Smooth muscle cell (in vitro differentiated cells): ENCODE results near the gene MED27. TPM values are rescaled to one million over a fixed set of nuclear protein-coding genes. Genes with fewer than 3 reads are reported as not detected.

Experiments used
- DNase-seq: peaks from one replicate; lab custom pipeline; 2025; ENCODE audit not compliant: unreplicated experiment; lab: John Stamatoyannopoulos, UW
- H2AFZ ChIP-seq: fragments of 200-600 bp; sonication (generic); 2 replicates; pipeline ENCODE4 v1.6.0; 2016; ENCODE audit warnings: antibody characterized with exemption, low read depth, mild to moderate bottlenecking
- H3F3A ChIP-seq: fragments of 200-600 bp; sonication (generic); 2 replicates; pipeline ENCODE4 v1.6.0; 2017; ENCODE audit warnings: antibody characterized with exemption, low read depth
- H3K27ac ChIP-seq: fragments of 200-600 bp; sonication (generic); 2 replicates; pipeline ENCODE4 v1.5.1; 2016; ENCODE audit warnings: low read depth, mild to moderate bottlenecking
- H3K27me3 ChIP-seq: fragments of 200-600 bp; sonication (generic); 2 replicates; pipeline ENCODE4 v1.6.1; 2016; ENCODE audit warnings: low read depth, mild to moderate bottlenecking
- H3K36me3 ChIP-seq: fragments of 200-600 bp; sonication (generic); 2 replicates; pipeline ENCODE4 v1.5.1; 2016; ENCODE audit warnings: low read depth
- H3K4me1 ChIP-seq: fragments of 200-600 bp; sonication (generic); 2 replicates; pipeline ENCODE4 v1.5.1; 2016; ENCODE audit warnings: low read depth
- H3K4me2 ChIP-seq: fragments of 200-600 bp; sonication (generic); 2 replicates; pipeline ENCODE4 v1.6.0; 2016; ENCODE audit warnings: mild to moderate bottlenecking
- H3K4me3 ChIP-seq: fragments of 200-600 bp; sonication (generic); 2 replicates; pipeline ENCODE4 v1.5.1; 2016; ENCODE audit warnings: mild to moderate bottlenecking
- H3K79me2 ChIP-seq: fragments of 200-600 bp; sonication (generic); 2 replicates; pipeline ENCODE4 v1.6.0; 2016; ENCODE audit warnings: low read depth, mild to moderate bottlenecking
- H3K9ac ChIP-seq: fragments of 200-600 bp; sonication (generic); 2 replicates; pipeline ENCODE4 v1.6.0; 2016; ENCODE audit warnings: low read depth
- H3K9me3 ChIP-seq: fragments of 200-600 bp; sonication (generic); replicated peaks from 2 replicates; pipeline ENCODE4 v1.5.1; 2016; ENCODE audit warnings: low read depth
- H4K20me1 ChIP-seq: fragments of 200-600 bp; sonication (generic); 2 replicates; pipeline ENCODE4 v1.6.0; 2016; ENCODE audit warnings: low read depth
- CTCF ChIP-seq: fragments of 200-600 bp; sonication (generic); IDR thresholded peaks from 2 replicates; pipeline ENCODE4 v1.5.1; 2017; ENCODE audit warnings: borderline replicate concordance, mild to moderate bottlenecking, antibody characterized with exemption; ENCODE audit not compliant: insufficient read depth, poor library complexity, severe bottlenecking
- WGBS: methylation state at CpG from one replicate; pipeline ENCODE4 v1.1.7; 2016; ENCODE audit warnings: low lambda C conversion rate; 5-methylcytosine and 5-hydroxymethylcytosine counted together
- polyA plus RNA-seq: library from polyadenylated mRNA; unstranded; fragments of >200 nt; fragmentation: Nextera tagmentation; extraction: Ambion mirVana; gene quantifications from 2 replicates; pipeline ENCODE4 v1.2.1, GENCODE V29; 2016
- total RNA-seq: library from RNA; depleted of rRNA; stranded (reverse); fragments of >200 nt; gene quantifications from 2 replicates; pipeline ENCODE4 v1.2.3, GENCODE V29; 2014

MED27 gene
- total and polyA plus RNA-seq, 2 experiments from 2014 or later, result 24.0 to 50.0 TPM

- H3K27me3 ChIP-seq, result no peaks in the 10 kb centered on the region
- H3K27ac ChIP-seq, result no peak overlapping the region
- H3K4me2 ChIP-seq, result no peak overlapping the region
- no peaks in the 10 kb centered on the region for H3K9me3 ChIP-seq
- peaks cover 8% of the 10 kb centered on the region for H3K4me1 ChIP-seq
- no peaks in the 10 kb centered on the region for H3F3A ChIP-seq
- no peak for TF ChIP-seq CTCF
- H2AFZ ChIP-seq, result no peak overlapping the region
- WGBS, result 70% methylated on average over 5 of the region's 5 CpGs
- H3K79me2 ChIP-seq, result no peaks in the 10 kb centered on the region
- H4K20me1 ChIP-seq, result peaks cover 82% of the 10 kb centered on the region
- no peaks in the 10 kb centered on the region for H3K36me3 ChIP-seq
- no peak overlapping the region for H3K4me3 ChIP-seq
- DNase-seq, result no peak
- no peak overlapping the region for H3K9ac ChIP-seq
Measured at GRCh38 chr9:131987232-131987631, 92.4 kb downstream of the MED27 start.

- Histone ChIP-seq H3K27ac (no peak overlapping the region), H3K4me1 (peaks cover 8% of the 10 kb centered on the region), H4K20me1 (peaks cover 83% of the 10 kb centered on the region), H3K36me3 (no peaks in the 10 kb centered on the region), H3K9ac (no peak overlapping the region), H3K4me2 (no peak overlapping the region), H3K79me2 (no peaks in the 10 kb centered on the region), H2AFZ (no peak overlapping the region), H3K9me3 (no peaks in the 10 kb centered on the region), H3K4me3 (no peak overlapping the region), H3F3A (no peaks in the 10 kb centered on the region), H3K27me3 (no peaks in the 10 kb centered on the region)
- no peak for TF ChIP-seq CTCF
- 84% methylated on average over 4 of the region's 4 CpGs for WGBS
- no peak for DNase-seq
Measured at GRCh38 chr9:131986576-131986975, 93.1 kb downstream of the MED27 start.

GRCh38 chr9:131986089-131986488 lies 93.6 kb downstream of the MED27 start:
- no peak for DNase-seq
- no peak overlapping the region for H3K4me3 ChIP-seq
- no peak overlapping the region for H3K27ac ChIP-seq
- no peaks in the 10 kb centered on the region for H3K27me3 ChIP-seq
- no peak overlapping the region for H2AFZ ChIP-seq
- 96% methylated on average over 3 of the region's 3 CpGs for WGBS
- no peaks in the 10 kb centered on the region for H3K36me3 ChIP-seq
- H4K20me1 ChIP-seq, result peaks cover 83% of the 10 kb centered on the region
- no peak for TF ChIP-seq CTCF
- no peak overlapping the region for H3K4me2 ChIP-seq
- H3K9me3 ChIP-seq, result no peaks in the 10 kb centered on the region
- no peak overlapping the region for H3K9ac ChIP-seq
- H3F3A ChIP-seq, result no peaks in the 10 kb centered on the region
- H3K4me1 ChIP-seq, result peaks cover 8% of the 10 kb centered on the region
- no peaks in the 10 kb centered on the region for H3K79me2 ChIP-seq

- Histone ChIP-seq H3F3A (no peaks in the 10 kb centered on the region), H3K36me3 (no peaks in the 10 kb centered on the region), H4K20me1 (peaks cover 84% of the 10 kb centered on the region), H3K79me2 (no peaks in the 10 kb centered on the region), H2AFZ (no peak overlapping the region), H3K4me2 (no peak overlapping the region), H3K4me3 (no peak overlapping the region), H3K9ac (no peak overlapping the region), H3K9me3 (no peaks in the 10 kb centered on the region), H3K27me3 (no peaks in the 10 kb centered on the region), H3K4me1 (peaks cover 8% of the 10 kb centered on the region), H3K27ac (no peak overlapping the region)
- no peak for DNase-seq
- WGBS, result 84% methylated on average over 1 of the region's 1 CpG
- TF ChIP-seq CTCF, result no peak
Measured at GRCh38 chr9:131984564-131984963, 95.1 kb downstream of the MED27 start.
